ENCODE results near the gene RPL36A. TPM values are rescaled to one million over a fixed set of nuclear protein-coding genes. Genes with fewer than 3 reads are reported as not detected.

Gene RPL36A
- polyA plus RNA-seq, 4 donors, result 1,312 to 3,526 (median 2,470) TPM

DNA sequence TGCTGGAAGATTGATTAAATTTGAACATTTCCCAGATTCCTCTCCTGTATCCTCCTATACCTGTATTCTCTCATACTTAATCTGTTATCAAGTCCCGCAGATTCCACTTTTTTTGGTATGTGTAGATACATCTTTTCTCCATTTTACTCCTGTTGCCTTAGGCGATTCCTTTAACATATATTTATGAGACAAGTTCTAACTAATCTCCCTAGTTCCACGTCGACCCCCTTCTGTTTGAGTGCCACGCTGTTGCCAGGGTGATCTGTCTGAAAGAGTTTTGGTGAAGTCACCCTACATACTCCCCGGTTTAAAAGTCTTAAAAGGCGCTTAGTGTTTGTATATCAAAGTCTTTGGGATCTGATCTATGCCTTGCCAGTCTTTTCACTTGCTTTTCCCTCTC lies 19.6 kb downstream of the RPL36A start:
- DNase-seq (no peak), FAIRE-seq (no peak)
- WGBS, 3 donors, result 19 to 36% (median 35%) methylated on average over 7 of the region's 7 CpGs
- Histone ChIP-seq H3K9me3 (ENCODE audit: control insufficient read depth in 2 of 2, insufficient read depth in 1 of 2, low read depth in 1 of 2, low read length in 1 of 2) (no peaks in the 10 kb centered on the region), H3K27ac (ENCODE audit: low read depth in 1 of 3, low read length in 2 of 3) (peak overlapping the region in 1 of 3 donors; percentile 85), H3K4me1 (ENCODE audit: control insufficient read depth in 3 of 3, insufficient read depth in 2 of 3, low read depth in 1 of 3, low read length in 2 of 3) (peaks cover 0 to 10% (median 0%) of the 10 kb centered on the region in 3 donors), H3K27me3 (ENCODE audit: control insufficient read depth in 3 of 3, insufficient read depth in 3 of 3, low read length in 3 of 3) (no peaks in the 10 kb centered on the region), H3K4me3 (ENCODE audit: low read depth in 1 of 3, low read length in 3 of 3) (peak overlapping the region in 2 of 3 donors; percentile 15 to 30), H3K36me3 (ENCODE audit: control insufficient read depth in 3 of 3, insufficient read depth in 2 of 3, low read depth in 1 of 3, low read length in 3 of 3) (peaks cover 3 to 14% (median 5%) of the 10 kb centered on the region in 3 donors)

DNA sequence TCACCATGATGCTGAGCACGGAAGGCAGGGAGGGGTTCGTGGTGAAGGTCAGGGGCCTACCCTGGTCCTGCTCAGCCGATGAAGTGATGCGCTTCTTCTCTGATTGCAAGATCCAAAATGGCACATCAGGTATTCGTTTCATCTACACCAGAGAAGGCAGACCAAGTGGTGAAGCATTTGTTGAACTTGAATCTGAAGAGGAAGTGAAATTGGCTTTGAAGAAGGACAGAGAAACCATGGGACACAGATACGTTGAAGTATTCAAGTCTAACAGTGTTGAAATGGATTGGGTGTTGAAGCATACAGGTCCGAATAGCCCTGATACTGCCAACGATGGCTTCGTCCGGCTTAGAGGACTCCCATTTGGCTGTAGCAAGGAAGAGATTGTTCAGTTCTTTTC lies 21.2 kb downstream of the RPL36A start:
- peaks cover 3 to 14% (median 5%) of the 10 kb centered on the region in 3 donors for H3K36me3 ChIP-seq (ENCODE audit: control insufficient read depth in 3 of 3, insufficient read depth in 2 of 3, low read depth in 1 of 3, low read length in 3 of 3)
- WGBS, 3 donors, result 80 to 88% (median 84%) methylated on average over 10 of the region's 10 CpGs
- no peaks in the 10 kb centered on the region for H3K27me3 ChIP-seq (ENCODE audit: control insufficient read depth in 3 of 3, insufficient read depth in 3 of 3, low read length in 3 of 3)
- no peak for DNase-seq
- FAIRE-seq, result no peak
- no peaks in the 10 kb centered on the region for H3K9me3 ChIP-seq (ENCODE audit: control insufficient read depth in 2 of 2, insufficient read depth in 1 of 2, low read depth in 1 of 2, low read length in 1 of 2)
- H3K4me1 ChIP-seq (ENCODE audit: control insufficient read depth in 3 of 3, insufficient read depth in 2 of 3, low read depth in 1 of 3, low read length in 2 of 3), result peaks cover 0 to 19% (median 0%) of the 10 kb centered on the region in 3 donors
- no peak overlapping the region for H3K4me3 ChIP-seq (ENCODE audit: low read depth in 1 of 3, low read length in 3 of 3)
- no peak overlapping the region for H3K27ac ChIP-seq (ENCODE audit: low read depth in 1 of 3, low read length in 2 of 3)

DNA sequence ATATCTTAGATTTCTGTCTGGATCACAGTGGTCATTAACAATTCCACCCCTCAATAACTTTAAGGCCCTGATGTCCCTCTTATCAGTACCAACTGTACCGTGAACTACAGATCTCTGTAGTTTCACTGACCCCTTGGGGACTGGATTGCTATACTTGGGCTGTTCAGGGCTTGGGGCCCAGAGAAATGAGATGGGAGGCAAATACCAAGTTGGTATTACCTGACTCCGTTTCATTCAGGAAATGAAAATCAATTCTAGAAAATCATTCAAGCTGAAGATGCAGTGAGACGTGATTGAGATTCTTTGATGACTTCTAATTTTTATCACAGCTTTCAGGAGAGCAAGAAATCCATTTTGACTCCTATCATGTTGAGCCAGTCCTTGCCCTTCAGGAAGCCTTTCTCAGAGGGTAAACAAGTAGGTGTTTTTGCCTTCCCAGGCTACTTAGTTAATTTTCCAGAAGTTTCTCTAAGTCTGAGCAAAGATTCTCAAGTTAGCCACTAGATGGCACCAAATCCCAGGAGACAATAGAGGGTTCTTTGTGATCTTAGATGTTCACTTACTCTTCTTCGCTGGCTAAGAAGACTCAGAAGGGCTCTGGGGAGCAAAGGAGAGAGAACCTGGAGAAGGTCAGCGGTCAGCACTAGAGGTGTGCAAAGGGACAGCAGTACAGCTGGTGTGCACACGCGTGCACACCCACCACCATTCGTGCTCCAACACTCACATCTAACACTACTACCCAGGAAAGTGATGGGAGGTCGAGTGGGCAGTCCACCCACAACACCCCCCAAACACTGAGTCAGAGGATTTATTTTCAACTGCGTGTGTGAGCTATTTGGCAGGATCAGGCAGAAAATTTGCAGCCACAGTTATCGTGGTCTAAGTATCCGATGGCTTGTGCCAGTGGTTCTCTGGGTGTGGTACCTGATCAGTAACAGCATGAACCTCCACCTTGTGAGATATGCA lies 24.7 kb downstream of the RPL36A start:
- Histone ChIP-seq H3K27ac (ENCODE audit: low read depth in 1 of 3, low read length in 2 of 3) (peak overlapping the region in 2 of 3 donors; percentile 38 to 74), H3K27me3 (ENCODE audit: control insufficient read depth in 3 of 3, insufficient read depth in 3 of 3, low read length in 3 of 3) (no peaks in the 10 kb centered on the region), H3K4me3 (ENCODE audit: low read depth in 1 of 3, low read length in 3 of 3) (no peak overlapping the region), H3K4me1 (ENCODE audit: control insufficient read depth in 3 of 3, insufficient read depth in 2 of 3, low read depth in 1 of 3, low read length in 2 of 3) (peaks cover 0 to 36% (median 0%) of the 10 kb centered on the region in 3 donors), H3K36me3 (ENCODE audit: control insufficient read depth in 3 of 3, insufficient read depth in 2 of 3, low read depth in 1 of 3, low read length in 3 of 3) (peaks cover 2 to 14% (median 5%) of the 10 kb centered on the region in 3 donors), H3K9me3 (ENCODE audit: control insufficient read depth in 2 of 2, insufficient read depth in 1 of 2, low read depth in 1 of 2, low read length in 1 of 2) (no peaks in the 10 kb centered on the region)
- WGBS, 3 donors, result 24 to 33% (median 27%) methylated on average over 12 of the region's 12 CpGs
- FAIRE-seq, result no peak
- peak; percentile 75 for DNase-seq

DNA sequence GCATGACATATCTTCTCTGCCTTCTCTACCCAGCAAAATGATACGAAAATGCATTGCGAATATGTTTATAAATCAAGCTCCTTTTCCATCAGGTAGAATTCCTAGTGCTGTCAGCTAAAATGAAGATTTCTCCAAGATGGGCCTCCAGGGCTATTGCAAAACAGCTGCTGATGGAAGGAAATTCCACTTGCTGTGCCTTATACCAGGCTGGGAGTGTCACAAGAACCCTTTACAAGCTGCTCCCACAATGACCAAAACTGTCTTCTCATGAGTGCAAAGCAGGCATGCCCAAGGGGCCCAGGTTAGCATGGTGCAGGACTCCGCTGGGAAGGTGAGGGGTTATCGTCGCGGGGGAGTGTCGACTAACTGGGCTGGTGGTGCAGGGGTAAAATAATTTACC lies 25.9 kb downstream of the RPL36A start:
- H3K4me3 ChIP-seq (ENCODE audit: low read depth in 1 of 3, low read length in 3 of 3), result no peak overlapping the region
- peaks cover 2 to 14% (median 5%) of the 10 kb centered on the region in 3 donors for H3K36me3 ChIP-seq (ENCODE audit: control insufficient read depth in 3 of 3, insufficient read depth in 2 of 3, low read depth in 1 of 3, low read length in 3 of 3)
- DNase-seq (no peak), FAIRE-seq (no peak)
- no peaks in the 10 kb centered on the region for H3K27me3 ChIP-seq (ENCODE audit: control insufficient read depth in 3 of 3, insufficient read depth in 3 of 3, low read length in 3 of 3)
- 88 to 96% (median 92%) methylated on average over 7 of the region's 7 CpGs for WGBS, 3 donors
- H3K9me3 ChIP-seq (ENCODE audit: control insufficient read depth in 2 of 2, insufficient read depth in 1 of 2, low read depth in 1 of 2, low read length in 1 of 2), result no peaks in the 10 kb centered on the region
- H3K4me1 ChIP-seq (ENCODE audit: control insufficient read depth in 3 of 3, insufficient read depth in 2 of 3, low read depth in 1 of 3, low read length in 2 of 3), result peaks cover 0 to 36% (median 0%) of the 10 kb centered on the region in 3 donors
- peak overlapping the region in 1 of 3 donors; percentile 88 for H3K27ac ChIP-seq (ENCODE audit: low read depth in 1 of 3, low read length in 2 of 3)

DNA sequence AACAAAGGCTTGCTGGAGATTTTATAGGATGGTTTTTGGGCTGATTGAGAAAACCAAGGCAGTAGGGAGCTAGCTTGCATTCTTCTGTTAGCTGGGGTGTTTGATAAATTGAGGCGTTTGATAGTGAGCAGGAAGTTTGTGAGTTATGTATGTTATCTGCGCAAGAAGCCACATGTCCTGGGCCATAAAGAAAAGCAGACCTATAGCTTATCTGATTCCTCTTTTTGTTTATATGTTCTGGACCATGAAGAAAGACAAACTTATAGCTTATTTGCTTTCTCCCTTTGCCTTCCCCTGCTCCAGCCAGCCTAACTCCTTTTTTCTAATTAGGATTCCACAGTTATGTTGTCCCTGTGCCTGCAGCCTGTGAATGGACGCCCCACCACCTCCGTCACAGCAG lies 26.4 kb downstream of the RPL36A start:
- no peak for DNase-seq
- no peak overlapping the region for H3K4me3 ChIP-seq (ENCODE audit: low read depth in 1 of 3, low read length in 3 of 3)

DNA sequence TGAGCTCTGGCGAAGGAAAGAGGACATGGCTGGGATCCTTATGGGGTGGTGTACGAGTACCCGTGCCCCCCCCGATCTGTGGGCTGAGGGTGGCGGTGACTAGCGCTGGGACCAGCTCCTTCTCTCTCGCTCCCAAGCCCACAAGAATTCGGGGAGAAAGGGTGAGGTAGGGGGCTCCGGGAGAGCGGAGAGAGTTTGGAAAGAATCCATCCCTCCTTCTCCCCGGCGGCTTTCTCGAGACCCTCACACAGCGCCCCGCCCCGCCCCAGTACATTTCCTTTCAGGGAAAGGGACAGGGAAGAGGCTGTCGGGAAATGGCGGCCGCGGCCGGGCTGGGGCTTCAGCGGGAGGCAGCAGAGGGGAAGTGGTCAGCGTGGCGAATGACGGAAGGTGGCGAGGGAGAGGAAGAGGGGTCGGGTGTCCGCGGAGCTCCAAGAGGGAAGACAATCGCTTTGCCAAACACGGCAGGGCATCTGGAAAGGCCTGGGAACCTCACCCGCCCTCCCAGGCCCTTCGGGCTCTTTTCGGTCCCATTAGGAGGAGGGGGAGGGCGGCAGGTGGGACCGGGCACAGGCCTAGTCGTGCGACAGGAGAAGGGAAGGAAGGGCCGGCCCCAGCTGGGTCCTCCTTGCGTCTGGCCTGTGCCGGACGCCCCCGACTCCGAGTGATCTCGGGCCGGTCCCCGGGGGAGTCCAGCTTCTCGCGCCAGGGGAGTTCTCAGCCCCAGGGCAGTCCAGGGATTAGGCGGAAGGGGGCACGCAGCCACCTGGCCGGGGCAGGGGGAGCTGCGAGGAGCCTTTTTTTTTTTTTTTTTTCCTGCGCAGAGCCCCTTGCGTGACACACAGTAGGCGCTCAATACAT lies 27.4 kb downstream of the RPL36A start:
- FAIRE-seq (no peak), DNase-seq (peak; percentile 20 to 64)
- 1 to 24% (median 21%) methylated on average over 18 to 54 of the region's 56 CpGs for WGBS, 3 donors
- H3K27ac ChIP-seq (ENCODE audit: low read depth in 1 of 3, low read length in 2 of 3), result peak overlapping the region; percentile 49 to 92 (median 88)
- no peaks in the 10 kb centered on the region for H3K36me3 ChIP-seq (ENCODE audit: control insufficient read depth in 3 of 3, insufficient read depth in 2 of 3, low read depth in 1 of 3, low read length in 3 of 3)
- H3K27me3 ChIP-seq (ENCODE audit: control insufficient read depth in 3 of 3, insufficient read depth in 3 of 3, low read length in 3 of 3), result no peaks in the 10 kb centered on the region
- H3K9me3 ChIP-seq (ENCODE audit: control insufficient read depth in 2 of 2, insufficient read depth in 1 of 2, low read depth in 1 of 2, low read length in 1 of 2), result no peaks in the 10 kb centered on the region
- peak overlapping the region; percentile 37 to 67 (median 54) for H3K4me3 ChIP-seq (ENCODE audit: low read depth in 1 of 3, low read length in 3 of 3)
- H3K4me1 ChIP-seq (ENCODE audit: control insufficient read depth in 3 of 3, insufficient read depth in 2 of 3, low read depth in 1 of 3, low read length in 2 of 3), result peaks cover 0 to 33% (median 0%) of the 10 kb centered on the region in 3 donors

More for the DNA sequence above, 26.4 kb downstream of the RPL36A start:
- peak overlapping the region in 2 of 3 donors; percentile 57 to 88 for H3K27ac ChIP-seq (ENCODE audit: low read depth in 1 of 3, low read length in 2 of 3)
- peaks cover 0 to 9% (median 5%) of the 10 kb centered on the region in 3 donors for H3K36me3 ChIP-seq (ENCODE audit: control insufficient read depth in 3 of 3, insufficient read depth in 2 of 3, low read depth in 1 of 3, low read length in 3 of 3)
- H3K4me1 ChIP-seq (ENCODE audit: control insufficient read depth in 3 of 3, insufficient read depth in 2 of 3, low read depth in 1 of 3, low read length in 2 of 3), result peaks cover 0 to 33% (median 0%) of the 10 kb centered on the region in 3 donors
- FAIRE-seq, result no peak
- no peaks in the 10 kb centered on the region for H3K9me3 ChIP-seq (ENCODE audit: control insufficient read depth in 2 of 2, insufficient read depth in 1 of 2, low read depth in 1 of 2, low read length in 1 of 2)
- WGBS, 3 donors, result 47 to 68% (median 61%) methylated on average over 4 of the region's 4 CpGs
- no peaks in the 10 kb centered on the region for H3K27me3 ChIP-seq (ENCODE audit: control insufficient read depth in 3 of 3, insufficient read depth in 3 of 3, low read length in 3 of 3)

DNA sequence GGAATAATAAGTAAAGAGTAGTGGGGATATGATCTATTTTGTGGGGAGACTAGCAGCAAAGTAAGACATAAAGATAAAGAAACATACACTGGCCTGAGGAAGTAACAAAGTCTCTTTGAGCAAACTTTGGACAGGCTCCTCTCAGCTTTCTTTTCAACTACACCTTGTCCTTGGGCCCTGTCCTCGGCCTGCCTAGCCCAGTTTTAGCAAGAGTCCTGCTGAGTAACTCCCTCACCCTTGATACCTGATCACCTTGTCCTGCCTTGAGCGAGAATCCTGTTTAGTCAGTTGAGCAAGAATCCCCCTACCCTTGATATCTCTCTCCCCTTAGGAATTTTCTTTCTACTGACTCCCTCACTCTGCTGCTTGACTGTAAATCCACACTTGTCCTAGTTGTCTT lies 28.7 kb downstream of the RPL36A start:
- H3K9me3 ChIP-seq (ENCODE audit: control insufficient read depth in 2 of 2, insufficient read depth in 1 of 2, low read depth in 1 of 2, low read length in 1 of 2), result no peaks in the 10 kb centered on the region
- peaks cover 0 to 33% (median 0%) of the 10 kb centered on the region in 3 donors for H3K4me1 ChIP-seq (ENCODE audit: control insufficient read depth in 3 of 3, insufficient read depth in 2 of 3, low read depth in 1 of 3, low read length in 2 of 3)
- no peaks in the 10 kb centered on the region for H3K27me3 ChIP-seq (ENCODE audit: control insufficient read depth in 3 of 3, insufficient read depth in 3 of 3, low read length in 3 of 3)
- 24 to 75% (median 32%) methylated on average over 2 of the region's 2 CpGs for WGBS, 3 donors
- FAIRE-seq, result no peak
- H3K4me3 ChIP-seq (ENCODE audit: low read depth in 1 of 3, low read length in 3 of 3), result no peak overlapping the region
- DNase-seq, result peak; percentile 56 to 81
- peaks cover 0 to 3% (median 0%) of the 10 kb centered on the region in 3 donors for H3K36me3 ChIP-seq (ENCODE audit: control insufficient read depth in 3 of 3, insufficient read depth in 2 of 3, low read depth in 1 of 3, low read length in 3 of 3)
- peak overlapping the region in 2 of 3 donors; percentile 5 to 88 for H3K27ac ChIP-seq (ENCODE audit: low read depth in 1 of 3, low read length in 2 of 3)

DNA sequence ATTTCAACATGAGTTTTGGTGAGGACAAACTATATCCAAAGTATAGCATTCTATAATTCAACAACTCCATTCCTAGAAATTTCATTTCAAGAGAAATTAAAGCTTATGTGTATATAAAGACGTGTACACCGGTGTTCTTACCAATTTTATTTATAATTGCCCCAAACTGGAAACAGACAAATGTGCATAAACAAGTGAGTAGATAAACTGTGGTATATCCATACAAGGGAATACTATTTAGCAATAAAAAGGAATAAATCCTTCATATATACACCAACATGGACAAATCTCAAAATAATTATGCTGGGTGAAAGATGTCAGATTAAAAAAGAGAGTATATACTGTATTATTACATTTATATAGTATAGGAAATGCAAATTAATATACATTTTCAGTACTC lies 37.1 kb downstream of the RPL36A start:
- WGBS, 3 donors, result 86 to 95% (median 93%) methylated on average over 2 of the region's 2 CpGs
- peaks cover 0 to 7% (median 0%) of the 10 kb centered on the region in 3 donors for H3K36me3 ChIP-seq (ENCODE audit: control insufficient read depth in 3 of 3, insufficient read depth in 2 of 3, low read depth in 1 of 3, low read length in 3 of 3)
- H3K27ac ChIP-seq (ENCODE audit: low read depth in 1 of 3, low read length in 2 of 3), result no peak overlapping the region
- FAIRE-seq (no peak), DNase-seq (no peak)
- H3K27me3 ChIP-seq (ENCODE audit: control insufficient read depth in 3 of 3, insufficient read depth in 3 of 3, low read length in 3 of 3), result no peaks in the 10 kb centered on the region
- H3K9me3 ChIP-seq (ENCODE audit: control insufficient read depth in 2 of 2, insufficient read depth in 1 of 2, low read depth in 1 of 2, low read length in 1 of 2), result peaks cover 0 to 5% of the 10 kb centered on the region in 2 donors
- H3K4me3 ChIP-seq (ENCODE audit: low read depth in 1 of 3, low read length in 3 of 3), result no peak overlapping the region
- H3K4me1 ChIP-seq (ENCODE audit: control insufficient read depth in 3 of 3, insufficient read depth in 2 of 3, low read depth in 1 of 3, low read length in 2 of 3), result no peaks in the 10 kb centered on the region

All from small intestine (tissue), 7 donors.